Measurements from ENCODE around the gene ATP5F1D. TPM values are rescaled to one million over a fixed set of nuclear protein-coding genes. Genes with fewer than 3 reads are reported as not detected.

Gene ATP5F1D
- total and polyA plus RNA-seq, 2 donors (not counting 3 experiments of a cell fraction or from before 2014, with no cell fraction given): 167 to 192 TPM

DNA sequence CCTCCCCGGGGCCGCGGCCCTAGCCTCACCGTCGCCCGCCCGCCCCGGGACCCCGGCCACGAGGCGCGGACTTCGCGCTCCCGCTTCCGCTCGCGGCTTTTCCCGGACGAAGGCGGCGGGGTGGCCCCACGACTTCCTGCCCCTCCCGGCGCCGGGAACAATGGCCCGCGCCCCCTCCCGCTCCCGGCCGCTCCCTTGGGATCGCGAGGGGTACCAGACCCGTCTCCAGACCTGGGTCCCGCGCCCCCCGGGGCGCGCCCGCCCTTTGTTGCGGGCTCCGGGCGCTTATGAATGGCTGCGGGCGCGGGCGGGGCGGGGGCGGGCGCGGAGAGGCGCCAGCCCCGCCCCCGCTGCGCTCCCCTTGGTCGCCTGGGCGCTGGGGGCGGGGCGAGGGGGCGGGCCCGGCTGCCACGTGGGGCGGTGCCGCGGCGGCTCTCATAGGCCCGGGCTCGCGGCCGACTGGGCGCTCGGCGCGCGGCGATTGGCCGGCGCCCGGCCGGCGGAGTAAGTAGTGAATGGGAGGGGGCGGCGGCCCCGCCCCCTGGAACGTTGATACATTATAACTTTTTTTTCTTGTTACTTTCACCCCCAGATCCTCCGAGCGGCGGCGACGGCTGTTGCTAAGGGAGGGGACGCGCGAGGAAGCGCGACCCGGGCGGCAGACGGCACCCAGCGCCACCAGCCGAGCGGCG lies 7.9 kb downstream of the ATP5F1D start:
- H3K4me1 ChIP-seq (ENCODE audit: control insufficient read depth, extremely low read depth, insufficient read depth, low read length): peaks cover 24% of the 10 kb centered on the region
- H3K9me1 ChIP-seq (replicated peaks; ENCODE audit: control insufficient read depth, extremely low read depth, insufficient read depth, low read length): no peaks in the 10 kb centered on the region
- intact Hi-C loops (cut with micrococcal nuclease): loop anchor here (1.0 to 10.0 kb wide), 2 partner anchors 17 to 455 kb away; partner anchors contain the start of gene PTBP1
- FAIRE-seq: peak; percentile 76
- no peak overlapping the region for H3K4me2 ChIP-seq (ENCODE audit: insufficient read depth, low read length)
- dilution Hi-C loops (cut with MboI; ENCODE audit: extremely low pct_ligation_motif_present, low sequenced_read_pairs): no loop called here
- no peaks in the 10 kb centered on the region for H4K20me1 ChIP-seq (replicated peaks; ENCODE audit: control insufficient read depth, extremely low read depth, insufficient read depth, low read length)
- H3K9me3 ChIP-seq (replicated peaks; ENCODE audit: control insufficient read depth, insufficient read depth, low read length): no peaks in the 10 kb centered on the region
- DNase-seq (ENCODE audit: low read depth, low spot score): peak; percentile 94
- H3K36me3 ChIP-seq (ENCODE audit: control insufficient read depth in 2 of 2, extremely low read depth in 1 of 2, insufficient read depth in 2 of 2, low read length in 2 of 2): peaks cover 5 to 11% of the 10 kb centered on the region in 2 experiments
- H3K27me3 ChIP-seq (ENCODE audit: control insufficient read depth in 2 of 2, insufficient read depth in 2 of 2, low read length in 2 of 2): no peaks in the 10 kb centered on the region
- CTCF ChIA-PET: interaction anchor here (0.6 to 1.6 kb wide), 2 partner anchors 11 to 17 kb away, joined by 3 to 14 read pairs; no protein-coding TSS in a partner anchor
- no peak overlapping the region for H2AFZ ChIP-seq (ENCODE audit: low read depth, low read length)
- TF ChIP-seq MYC (IDR thresholded peaks at IDR 0.05; ENCODE audit: low read depth, low read length) (no peak), FOS (IDR thresholded peaks at IDR 0.05; ENCODE audit: borderline replicate concordance, insufficient read depth, low read length) (no peak), POLR2A (IDR thresholded peaks at IDR 0.05; ENCODE audit: low read depth, low read length) (peak; percentile 78), EZH2 (IDR thresholded peaks at IDR 0.05; ENCODE audit: borderline replicate concordance, low read depth, low read length, severe bottlenecking) (no peak), JUN (IDR thresholded peaks at IDR 0.05; ENCODE audit: borderline replicate concordance, insufficient read depth, insufficient read length, low read depth) (no peak), GATA2 (IDR thresholded peaks at IDR 0.05; ENCODE audit: insufficient read depth, insufficient read length, low read depth, low read length) (no peak), POLR2AphosphoS5 (IDR thresholded peaks at IDR 0.05; ENCODE audit: insufficient read depth, low read depth, low read length) (peak; percentile 53)
- TF ChIP-seq, protein P1, sequence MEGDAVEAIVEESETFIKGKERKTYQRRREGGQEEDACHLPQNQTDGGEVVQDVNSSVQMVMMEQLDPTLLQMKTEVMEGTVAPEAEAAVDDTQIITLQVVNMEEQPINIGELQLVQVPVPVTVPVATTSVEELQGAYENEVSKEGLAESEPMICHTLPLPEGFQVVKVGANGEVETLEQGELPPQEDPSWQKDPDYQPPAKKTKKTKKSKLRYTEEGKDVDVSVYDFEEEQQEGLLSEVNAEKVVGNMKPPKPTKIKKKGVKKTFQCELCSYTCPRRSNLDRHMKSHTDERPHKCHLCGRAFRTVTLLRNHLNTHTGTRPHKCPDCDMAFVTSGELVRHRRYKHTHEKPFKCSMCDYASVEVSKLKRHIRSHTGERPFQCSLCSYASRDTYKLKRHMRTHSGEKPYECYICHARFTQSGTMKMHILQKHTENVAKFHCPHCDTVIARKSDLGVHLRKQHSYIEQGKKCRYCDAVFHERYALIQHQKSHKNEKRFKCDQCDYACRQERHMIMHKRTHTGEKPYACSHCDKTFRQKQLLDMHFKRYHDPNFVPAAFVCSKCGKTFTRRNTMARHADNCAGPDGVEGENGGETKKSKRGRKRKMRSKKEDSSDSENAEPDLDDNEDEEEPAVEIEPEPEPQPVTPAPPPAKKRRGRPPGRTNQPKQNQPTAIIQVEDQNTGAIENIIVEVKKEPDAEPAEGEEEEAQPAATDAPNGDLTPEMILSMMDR (IDR thresholded peaks at IDR 0.05; ENCODE audit: extremely low read depth in 1 of 2, insufficient read depth in 1 of 2, low read depth in 1 of 2, low read length in 2 of 2): no peak
- TF ChIP-seq, protein P2, sequence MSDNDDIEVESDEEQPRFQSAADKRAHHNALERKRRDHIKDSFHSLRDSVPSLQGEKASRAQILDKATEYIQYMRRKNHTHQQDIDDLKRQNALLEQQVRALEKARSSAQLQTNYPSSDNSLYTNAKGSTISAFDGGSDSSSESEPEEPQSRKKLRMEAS (IDR thresholded peaks at IDR 0.05; ENCODE audit: insufficient read depth, insufficient read length): no peak
- POLR2A ChIA-PET: interaction anchor here (1.0 kb wide), 2 partner anchors 17 to 20 kb away, joined by 7 to 10 read pairs; partner anchors contain the start of gene CIRBP
- peak overlapping the region; percentile 57 to 85 (median 71) for H3K4me3 ChIP-seq (replicated peaks in 1 of 3; ENCODE audit: insufficient read depth in 1 of 3, low read depth in 1 of 3, low read length in 3 of 3)
- no TSS peak for BruUV-seq (replicated peaks)
- peak overlapping the region; percentile 97 for H3K9ac ChIP-seq (replicated peaks; ENCODE audit: extremely low read depth, insufficient read depth, low read length)
- H3K79me2 ChIP-seq (ENCODE audit: control insufficient read depth, insufficient read depth, low read length): peaks cover 43% of the 10 kb centered on the region
- H3K27ac ChIP-seq (ENCODE audit: insufficient read depth, low read depth, low read length): peak overlapping the region; percentile 99

All from endothelial cell of umbilical vein (primary cell).